Measurements from ENCODE around the gene PAWR. TPM values are rescaled to one million over a fixed set of nuclear protein-coding genes. Genes with fewer than 3 reads are reported as not detected.
A peak's percentile ranks its signal among the peaks of the same experiment; 100 is the strongest.
"Not testable (repeated sequence)": the region's sequence is repeated elsewhere in the genome, so short reads cannot be mapped to it uniquely, and the experiment has no call there.

Gene PAWR
- total and polyA plus RNA-seq, 2 experiments from 2014 or later: 54.4 to 62.6 TPM

DNA sequence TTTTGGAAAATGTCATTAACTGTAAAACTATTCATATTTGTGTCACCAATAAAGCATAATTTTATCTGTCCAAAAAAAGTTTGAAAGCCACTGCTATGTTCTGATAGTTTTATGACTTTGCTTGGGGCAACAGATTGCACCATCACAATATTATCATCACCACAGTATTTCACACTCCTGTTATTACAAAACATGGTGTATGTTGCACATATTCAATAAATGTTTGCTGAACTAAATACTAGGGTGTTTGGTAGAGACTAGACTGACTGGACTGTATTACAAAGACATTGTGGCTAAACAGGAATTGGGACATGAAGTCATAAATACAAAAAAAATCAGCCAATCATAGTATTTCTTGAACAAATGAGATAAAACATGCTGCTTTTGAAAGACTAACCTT is 55.1 kb downstream of the PAWR start:
- Histone ChIP-seq H3K4me2 (ENCODE audit: unreplicated experiment) (peak overlapping the region; percentile 3), H3F3A (ENCODE audit: insufficient read depth) (peaks cover 32% of the 10 kb centered on the region), H3K9me3 (ENCODE audit: low read depth) (no peaks in the 10 kb centered on the region), H3K9ac (peak overlapping the region; percentile 5; the same call in 1 of the 2 replicates), H3K27me3 (replicated peaks; ENCODE audit: insufficient read depth) (no peaks in the 10 kb centered on the region), H3K79me2 (ENCODE audit: insufficient read depth) (peaks cover 83% of the 10 kb centered on the region), H2AFZ (no peak overlapping the region), H3K9me2 (ENCODE audit: insufficient read depth) (no peaks in the 10 kb centered on the region), H3K36me3 (ENCODE audit: low read depth) (no peaks in the 10 kb centered on the region), H3K4me3 (no peak overlapping the region), H3K4me1 (ENCODE audit: insufficient read depth) (peaks cover 40% of the 10 kb centered on the region), H4K20me1 (ENCODE audit: insufficient read depth) (no peaks in the 10 kb centered on the region), H3K27ac (peak overlapping the region; percentile 59)
- peak; percentile 71 for DNase-seq
- TF ChIP-seq EZH2 (IDR thresholded peaks at IDR 0.05; ENCODE audit: insufficient read depth, poor library complexity, severe bottlenecking) (no peak), EZH2phosphoT487 (IDR thresholded peaks at IDR 0.05; ENCODE audit: insufficient read depth, low read depth) (peak; percentile 77; the same call in 1 of the 2 replicates)
- in situ Hi-C loops (cut with MboI): no loop called here

GRCh38 chr12:79634957-79635471 is 55.8 kb downstream of the PAWR start:
- Histone ChIP-seq H3K27ac (peak overlapping the region; percentile 59), H2AFZ (no peak overlapping the region), H3K4me3 (peak overlapping the region; percentile 18), H3K27me3 (replicated peaks; ENCODE audit: insufficient read depth) (no peaks in the 10 kb centered on the region), H3F3A (ENCODE audit: insufficient read depth) (peaks cover 32% of the 10 kb centered on the region), H4K20me1 (ENCODE audit: insufficient read depth) (no peaks in the 10 kb centered on the region), H3K36me3 (ENCODE audit: low read depth) (no peaks in the 10 kb centered on the region), H3K79me2 (ENCODE audit: insufficient read depth) (peaks cover 83% of the 10 kb centered on the region), H3K9me3 (ENCODE audit: low read depth) (no peaks in the 10 kb centered on the region), H3K4me1 (ENCODE audit: insufficient read depth) (peaks cover 40% of the 10 kb centered on the region), H3K9me2 (ENCODE audit: insufficient read depth) (no peaks in the 10 kb centered on the region), H3K4me2 (ENCODE audit: unreplicated experiment) (peak overlapping the region; percentile 42), H3K9ac (peak overlapping the region; percentile 19)
- no peak for TF ChIP-seq EZH2phosphoT487 (IDR thresholded peaks at IDR 0.05; ENCODE audit: insufficient read depth, low read depth)
- in situ Hi-C loops (cut with MboI): no loop called here
- peak; percentile 78 for DNase-seq
- WGBS, 2 experiments (ENCODE audit: low coverage in 1 of 2, low lambda C conversion rate in 2 of 2, missing lambda C conversion rate in 2 of 2): 86 to 95% methylated on average over 1 of the region's 1 CpG

DNA sequence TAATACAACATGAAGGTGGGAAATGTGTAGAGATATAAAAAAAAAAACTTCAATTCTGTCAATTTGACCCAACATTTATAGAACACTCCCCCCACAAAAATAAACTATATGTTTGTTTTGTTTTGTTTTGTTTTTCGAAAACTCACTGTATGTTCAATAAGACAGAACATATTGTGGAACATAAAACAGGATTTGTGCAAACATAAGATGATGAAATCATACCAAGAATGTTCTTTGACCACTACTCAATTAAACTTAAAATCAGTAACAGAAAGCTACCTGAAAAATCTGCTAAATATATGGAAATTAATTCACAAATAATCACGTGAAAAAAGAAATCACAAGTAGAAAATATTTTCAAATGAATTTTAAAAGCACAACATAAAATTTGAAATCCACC is 61.2 kb downstream of the PAWR start:
- no peak overlapping the region for H2AFZ ChIP-seq
- H3K4me3 ChIP-seq: no peak overlapping the region
- no peaks in the 10 kb centered on the region for H3K9me2 ChIP-seq (ENCODE audit: insufficient read depth)
- TF ChIP-seq EZH2phosphoT487 (IDR thresholded peaks at IDR 0.05; ENCODE audit: insufficient read depth, low read depth): no peak
- TF ChIP-seq EZH2 (IDR thresholded peaks at IDR 0.05; ENCODE audit: insufficient read depth, poor library complexity, severe bottlenecking): no peak
- H4K20me1 ChIP-seq (ENCODE audit: insufficient read depth): 0 out of 2 replicates have a peak, but pooled peaks cover 5% of the 10 kb centered on the region
- no peak overlapping the region for H3K9ac ChIP-seq
- no peak for DNase-seq
- no peaks in the 10 kb centered on the region for H3K27me3 ChIP-seq (replicated peaks; ENCODE audit: insufficient read depth)
- H3K27ac ChIP-seq: no peak overlapping the region
- peaks cover 88% of the 10 kb centered on the region for H3K79me2 ChIP-seq (ENCODE audit: insufficient read depth)
- no peak overlapping the region for H3K4me2 ChIP-seq (ENCODE audit: unreplicated experiment)
- H3K4me1 ChIP-seq (ENCODE audit: insufficient read depth): peaks cover 16% of the 10 kb centered on the region
- no peaks in the 10 kb centered on the region for H3K36me3 ChIP-seq (ENCODE audit: low read depth)
- WGBS, 2 experiments (ENCODE audit: low coverage in 1 of 2, low lambda C conversion rate in 2 of 2, missing lambda C conversion rate in 2 of 2): 92 to 95% methylated on average over 2 of the region's 2 CpGs
- in situ Hi-C loops (cut with MboI): no loop called here
- peaks cover 22% of the 10 kb centered on the region for H3F3A ChIP-seq (ENCODE audit: insufficient read depth)
- no peaks in the 10 kb centered on the region for H3K9me3 ChIP-seq (ENCODE audit: low read depth)

DNA sequence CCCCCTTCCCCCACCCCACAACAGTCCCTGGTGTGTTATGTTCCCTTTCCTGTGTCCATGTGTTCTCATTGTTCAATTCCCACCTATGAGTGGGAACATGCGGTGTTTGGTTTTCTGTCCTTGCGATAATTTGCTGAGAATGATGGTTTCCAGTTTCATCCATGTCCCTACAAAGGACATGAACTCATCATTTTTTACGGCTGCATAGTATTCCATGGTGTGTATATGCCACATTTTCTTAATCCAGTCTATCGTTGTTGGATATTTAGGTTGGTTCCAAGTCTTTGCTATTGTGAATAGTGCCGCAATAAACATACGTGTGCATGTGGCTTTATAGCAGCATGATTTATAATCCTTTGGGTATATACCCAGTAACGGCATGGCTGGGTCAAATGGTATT is 64.0 kb downstream of the PAWR start:
- H3F3A ChIP-seq (ENCODE audit: insufficient read depth); H3K9me2 ChIP-seq (ENCODE audit: insufficient read depth); H3K36me3 ChIP-seq (ENCODE audit: low read depth); H2AFZ ChIP-seq; H3K9me3 ChIP-seq (ENCODE audit: low read depth); in situ Hi-C loops (cut with MboI); H3K9ac ChIP-seq; H3K4me2 ChIP-seq (ENCODE audit: unreplicated experiment); H3K4me1 ChIP-seq (ENCODE audit: insufficient read depth); H3K27ac ChIP-seq; H3K4me3 ChIP-seq; H3K27me3 ChIP-seq (replicated peaks; ENCODE audit: insufficient read depth); H4K20me1 ChIP-seq (ENCODE audit: insufficient read depth); DNase-seq: not testable (repeated sequence)
- H3K79me2 ChIP-seq (ENCODE audit: insufficient read depth): peaks cover 91% of the 10 kb centered on the region
- 93 to 97% methylated on average over 7 of the region's 7 CpGs for WGBS, 2 experiments (ENCODE audit: low coverage in 1 of 2, low lambda C conversion rate in 2 of 2, missing lambda C conversion rate in 2 of 2)

- 73 to 82% methylated on average over 2 of the region's 2 CpGs for WGBS, 2 experiments (ENCODE audit: low coverage in 1 of 2, low lambda C conversion rate in 2 of 2, missing lambda C conversion rate in 2 of 2)
- H4K20me1 ChIP-seq (ENCODE audit: insufficient read depth): 0 out of 2 replicates have a peak, but pooled peaks cover 5% of the 10 kb centered on the region
- DNase-seq: no peak
- no peaks in the 10 kb centered on the region for H3K9me2 ChIP-seq (ENCODE audit: insufficient read depth)
- peaks cover 11% of the 10 kb centered on the region; the same call in 1 of the 2 replicates for H3F3A ChIP-seq (ENCODE audit: insufficient read depth)
- H3K27me3 ChIP-seq (replicated peaks; ENCODE audit: insufficient read depth): no peaks in the 10 kb centered on the region
- no peaks in the 10 kb centered on the region for H3K9me3 ChIP-seq (ENCODE audit: low read depth)
- no peak overlapping the region for H3K27ac ChIP-seq
- H3K4me3 ChIP-seq: no peak overlapping the region
- H3K4me2 ChIP-seq (ENCODE audit: unreplicated experiment): no peak overlapping the region
- no peak for TF ChIP-seq EZH2 (IDR thresholded peaks at IDR 0.05; ENCODE audit: insufficient read depth, poor library complexity, severe bottlenecking)
- no peak for TF ChIP-seq EZH2phosphoT487 (IDR thresholded peaks at IDR 0.05; ENCODE audit: insufficient read depth, low read depth)
- no peaks in the 10 kb centered on the region; the same call in 1 of the 2 replicates for H3K4me1 ChIP-seq (ENCODE audit: insufficient read depth)
- H3K9ac ChIP-seq: no peak overlapping the region
- H3K79me2 ChIP-seq (ENCODE audit: insufficient read depth): peaks cover 91% of the 10 kb centered on the region
- H3K36me3 ChIP-seq (ENCODE audit: low read depth): peaks cover 6% of the 10 kb centered on the region; the same call in 1 of the 2 replicates
- H2AFZ ChIP-seq: no peak overlapping the region
- in situ Hi-C loops (cut with MboI): no loop called here
Measured at GRCh38 chr12:79624378-79624777, 66.4 kb downstream of the PAWR start.
